Aortic smooth muscle cell (primary cell): ENCODE measurements around the gene KLHL24. TPM values are rescaled to one million over a fixed set of nuclear protein-coding genes. Genes with fewer than 3 reads are reported as not detected.

Experiments
- total RNA-seq: library from RNA; depleted of rRNA; stranded (reverse); fragments of >200 nt; gene quantifications from 2 replicates; pipeline ENCODE4 v1.2.3, GENCODE V29; 2014

The KLHL24 gene, protein sequence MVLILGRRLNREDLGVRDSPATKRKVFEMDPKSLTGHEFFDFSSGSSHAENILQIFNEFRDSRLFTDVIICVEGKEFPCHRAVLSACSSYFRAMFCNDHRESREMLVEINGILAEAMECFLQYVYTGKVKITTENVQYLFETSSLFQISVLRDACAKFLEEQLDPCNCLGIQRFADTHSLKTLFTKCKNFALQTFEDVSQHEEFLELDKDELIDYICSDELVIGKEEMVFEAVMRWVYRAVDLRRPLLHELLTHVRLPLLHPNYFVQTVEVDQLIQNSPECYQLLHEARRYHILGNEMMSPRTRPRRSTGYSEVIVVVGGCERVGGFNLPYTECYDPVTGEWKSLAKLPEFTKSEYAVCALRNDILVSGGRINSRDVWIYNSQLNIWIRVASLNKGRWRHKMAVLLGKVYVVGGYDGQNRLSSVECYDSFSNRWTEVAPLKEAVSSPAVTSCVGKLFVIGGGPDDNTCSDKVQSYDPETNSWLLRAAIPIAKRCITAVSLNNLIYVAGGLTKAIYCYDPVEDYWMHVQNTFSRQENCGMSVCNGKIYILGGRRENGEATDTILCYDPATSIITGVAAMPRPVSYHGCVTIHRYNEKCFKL
- total RNA-seq, result 59.6 and 82.9 TPM in 2 replicates

DNA sequence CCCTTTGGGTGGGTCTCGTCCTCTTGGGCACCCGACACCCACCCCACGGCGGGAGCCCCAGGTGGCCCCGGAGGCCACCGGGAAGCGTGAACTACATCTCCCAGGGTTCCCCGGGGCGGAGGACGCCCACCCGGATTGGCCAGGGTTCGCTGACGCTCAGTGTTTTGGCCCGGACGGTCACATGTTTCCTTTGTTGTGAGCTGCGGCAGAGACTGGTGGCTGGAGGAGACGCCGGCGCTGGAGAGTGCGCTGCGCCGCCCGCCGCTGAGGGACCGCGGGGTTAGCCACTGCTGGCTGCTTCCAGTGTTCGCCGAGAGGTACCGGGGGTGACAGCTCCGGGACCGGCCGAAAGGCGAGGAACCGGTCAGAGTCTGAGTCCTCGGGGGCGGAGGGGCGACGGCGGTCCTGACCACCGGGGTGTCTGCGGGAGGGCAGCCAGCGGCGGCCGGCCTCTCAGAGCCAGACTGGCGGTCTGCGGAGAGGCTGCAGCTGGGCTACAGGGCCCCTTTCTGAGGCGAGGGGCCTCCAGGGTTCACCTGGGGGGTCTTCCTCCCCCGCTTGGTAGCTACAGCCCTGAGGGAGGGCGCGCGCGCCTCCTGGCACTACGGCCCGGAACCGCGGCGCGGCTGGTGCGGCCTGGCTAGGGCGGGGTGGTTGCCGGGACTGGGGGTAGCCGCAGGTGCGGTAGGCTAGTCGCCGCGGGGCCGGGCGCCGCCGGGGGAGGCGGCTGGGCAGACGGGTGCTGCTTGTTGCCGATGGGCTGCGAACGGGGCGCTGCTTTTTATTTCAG, at the start of gene KLHL24:
TSS of gene KLHL24 (plus strand) at position 193 of the 790 bp plus-strand sequence. CDS start 14,734 bp downstream, outside the sequence.

GRCh38 chr3:183697610-183698317, 62.3 kb downstream of the KLHL24 start, which contains the start of gene YEATS2:
Gene YEATS2 (plus strand): TSS chr3:183697797. CDS start chr3:183715163, 17,366 bp downstream.

Other genes starting within 250 kb of the KLHL24 start
- 0.31 and 2.4 TPM in 2 replicates for gene MCF2L2, start 207.0 kb upstream of the KLHL24 start, total RNA-seq
- 0.19 and 0.26 TPM in 2 replicates for gene KLHL6, start 79.9 kb upstream of the KLHL24 start, total RNA-seq
- 18.2 and 23.9 TPM in 2 replicates for gene YEATS2, start 62.2 kb downstream of the KLHL24 start, total RNA-seq
- gene MAP6D1, start 190.0 kb downstream of the KLHL24 start, total RNA-seq, result 0.25 and 0.66 TPM in 2 replicates
- gene PARL, start 249.3 kb downstream of the KLHL24 start, total RNA-seq, result 39.2 and 42.8 TPM in 2 replicates